HG03521 (cell line): ENCODE measurements around the gene COG5.
"Not testable (repeated sequence)": the region's sequence is repeated elsewhere in the genome, so short reads cannot be mapped to it uniquely, and the experiment has no call there.

Source experiments
- ATAC-seq: cut with Tn5 transposase; IDR thresholded peaks from one replicate; pipeline ENCODE4 v1.9.1; 2021; ENCODE audit warnings: mild to moderate bottlenecking, moderate library complexity; ENCODE audit not compliant: unreplicated experiment

The COG5 gene

GRCh38 chr7:107580716-107581383 lies 17.1 kb upstream of the COG5 start:
- ATAC-seq: no peak

DNA sequence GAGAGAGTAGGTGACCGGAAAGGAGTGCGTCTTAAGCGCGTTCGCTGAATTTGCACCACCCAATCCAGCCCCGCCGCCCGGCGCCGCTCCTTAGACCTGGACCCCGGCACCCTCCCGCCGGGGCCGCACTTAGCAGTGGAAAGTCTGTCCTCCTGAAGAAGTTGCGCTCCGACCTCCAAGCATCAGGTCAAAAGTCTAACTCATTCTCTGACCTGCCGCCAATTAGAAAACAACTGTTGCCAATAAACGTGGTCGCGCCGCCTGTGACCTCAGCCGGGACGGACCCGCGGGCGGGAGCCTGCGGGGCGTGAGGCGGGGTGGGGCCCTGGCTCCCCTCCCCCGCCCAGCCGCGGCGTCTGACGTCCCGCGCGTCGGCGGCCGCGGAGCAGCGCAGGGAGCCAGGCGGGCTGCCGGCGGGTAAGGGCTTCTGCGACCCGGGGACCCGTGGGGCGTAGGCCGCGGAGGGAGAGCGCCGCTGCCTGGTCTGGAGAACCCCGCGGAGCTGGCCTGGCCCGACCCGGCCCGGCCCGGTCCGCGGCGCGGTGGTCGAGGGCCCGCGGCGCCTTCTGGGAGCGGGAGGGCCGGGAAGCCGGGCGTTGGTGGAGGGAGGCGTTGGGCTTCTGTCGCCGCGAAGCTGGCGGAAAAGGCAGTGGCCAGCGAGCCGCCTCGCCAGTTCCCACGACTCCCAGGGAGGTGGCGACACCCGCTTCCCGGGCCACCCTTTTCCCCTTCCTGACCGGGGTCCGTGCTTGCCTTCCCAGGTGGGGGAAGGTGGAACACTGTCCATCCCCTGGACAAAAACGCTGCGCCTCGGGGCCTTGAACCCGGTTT lies 16.4 kb upstream of the COG5 start, which contains the start of gene BCAP29:
Gene BCAP29 (plus strand): TSS at position 362 of the 831 bp plus-strand sequence. CDS start 527 bp downstream, outside the sequence.
- peak; percentile 91 for ATAC-seq

GRCh38 chr7:107579554-107579884 lies 15.8 kb upstream of the COG5 start:
- no peak for ATAC-seq

DNA sequence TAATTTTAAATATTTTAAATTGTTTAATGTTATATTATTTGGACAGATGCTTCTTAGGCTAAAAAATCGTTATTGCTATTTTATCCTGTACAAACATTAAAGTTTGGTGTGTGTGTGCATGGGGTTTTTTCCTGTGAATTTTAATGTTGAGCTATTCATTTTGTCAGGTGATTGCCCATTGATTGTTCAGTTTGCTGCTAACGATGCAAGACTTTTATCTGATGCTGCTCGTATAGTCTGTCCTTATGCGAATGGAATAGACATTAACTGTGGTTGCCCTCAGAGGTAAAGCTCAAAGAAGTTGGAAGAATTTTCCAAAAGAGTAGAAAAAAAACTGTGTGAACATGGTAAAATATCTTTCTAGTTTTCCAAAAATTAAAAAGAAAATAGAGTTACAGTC lies 9.8 kb upstream of the COG5 start:
- no peak for ATAC-seq

DNA sequence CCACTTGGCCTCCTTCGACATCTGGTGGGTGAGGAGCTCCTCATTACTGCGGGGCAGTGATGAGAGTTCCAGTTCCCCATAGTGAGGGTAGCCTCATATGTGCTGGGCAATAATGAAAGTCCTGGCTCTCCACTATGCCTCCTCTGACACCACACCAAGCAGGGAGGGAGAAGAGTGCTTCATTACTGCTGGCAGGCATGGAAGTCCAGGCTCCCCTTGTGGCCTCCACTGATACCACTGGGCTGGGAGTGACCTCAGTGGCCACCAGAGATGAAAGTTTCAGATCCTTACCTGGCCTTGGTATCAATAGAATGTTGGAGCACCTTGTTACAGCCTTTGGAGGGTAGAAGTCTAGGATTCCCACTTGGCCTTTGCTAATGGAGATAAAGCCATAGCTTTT lies 6.6 kb upstream of the COG5 start:
- no peak for ATAC-seq

- ATAC-seq: no peak
These were observed 1.0 kb upstream of the COG5 start for GRCh38 chr7:107564553-107565298.

- peak; percentile 40 for ATAC-seq
These were observed 492 bp downstream of the COG5 start for GRCh38 chr7:107563081-107563774.

DNA sequence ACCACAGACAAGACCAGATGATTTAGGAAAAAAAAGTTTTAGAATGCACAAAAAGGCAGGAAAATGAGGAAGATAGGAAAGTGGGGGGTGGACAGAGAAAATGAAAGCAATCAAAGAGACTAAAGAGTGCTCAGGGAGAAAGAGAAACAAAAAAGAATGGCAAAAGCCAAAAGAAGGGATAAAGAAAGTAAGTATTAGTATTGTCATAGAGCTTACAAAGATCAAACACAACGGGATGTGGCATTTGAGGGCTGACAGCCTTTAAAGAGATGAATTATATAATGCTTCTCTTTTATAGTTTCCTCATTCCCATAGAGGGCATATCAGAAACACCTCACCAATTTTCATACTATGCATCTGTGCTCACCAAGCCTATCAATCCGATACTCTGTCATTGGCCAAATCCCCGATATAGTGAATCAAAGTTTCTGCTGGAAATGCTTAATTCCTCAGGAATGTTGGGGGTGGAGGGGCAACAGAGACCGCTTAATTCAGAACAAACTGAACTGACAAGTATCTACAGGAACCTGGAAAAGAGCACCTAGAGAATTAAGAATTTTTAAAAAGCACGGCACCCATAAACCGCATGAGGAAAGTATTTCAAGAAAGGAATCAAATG lies 2.7 kb downstream of the COG5 start:
- no peak for ATAC-seq

DNA sequence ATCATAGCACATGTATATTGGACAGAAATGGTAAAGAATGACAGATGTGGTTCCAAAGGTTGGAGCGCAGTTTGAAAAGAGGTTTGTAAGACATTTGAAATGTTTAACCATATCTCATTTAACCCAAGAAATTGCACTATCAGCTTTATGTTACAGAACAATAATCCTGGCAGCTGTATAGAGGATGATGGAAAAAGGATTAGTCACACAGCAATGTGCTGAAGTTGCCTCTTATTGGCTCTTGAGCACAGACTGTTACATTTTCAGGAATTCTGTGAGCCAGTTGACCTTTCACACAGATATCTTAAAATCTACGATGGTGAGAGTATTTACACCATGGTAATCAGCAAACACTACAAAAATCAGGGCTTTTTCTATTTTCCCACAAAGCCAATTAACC lies 3.9 kb downstream of the COG5 start:
- ATAC-seq: no peak

- no peak for ATAC-seq
These were observed 7.8 kb downstream of the COG5 start for GRCh38 chr7:107555893-107556292.

DNA sequence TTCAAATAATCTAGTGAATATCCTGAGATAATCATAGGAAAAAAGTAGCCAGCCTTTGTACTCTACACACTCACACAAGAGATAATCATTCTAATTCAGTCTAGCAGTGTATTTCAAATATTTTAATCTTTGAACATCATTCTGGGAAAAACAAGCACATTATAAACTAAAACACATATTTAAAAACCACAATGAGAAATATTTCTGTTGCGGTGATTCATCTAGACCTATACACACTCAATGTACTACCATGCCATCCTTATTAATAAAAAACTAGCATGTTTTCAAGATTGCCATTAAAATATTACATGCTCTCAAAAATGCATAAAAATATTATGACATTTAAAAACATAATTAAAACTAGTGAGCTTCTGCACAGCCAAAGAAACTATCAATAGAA lies 11.8 kb downstream of the COG5 start:
- no peak for ATAC-seq

GRCh38 chr7:107544848-107545591 lies 18.7 kb downstream of the COG5 start:
- ATAC-seq: no peak

- ATAC-seq: no peak
These were observed 20.3 kb downstream of the COG5 start for GRCh38 chr7:107543338-107543993.

- no peak for ATAC-seq
These were observed 25.7 kb downstream of the COG5 start for GRCh38 chr7:107538001-107538400.

DNA sequence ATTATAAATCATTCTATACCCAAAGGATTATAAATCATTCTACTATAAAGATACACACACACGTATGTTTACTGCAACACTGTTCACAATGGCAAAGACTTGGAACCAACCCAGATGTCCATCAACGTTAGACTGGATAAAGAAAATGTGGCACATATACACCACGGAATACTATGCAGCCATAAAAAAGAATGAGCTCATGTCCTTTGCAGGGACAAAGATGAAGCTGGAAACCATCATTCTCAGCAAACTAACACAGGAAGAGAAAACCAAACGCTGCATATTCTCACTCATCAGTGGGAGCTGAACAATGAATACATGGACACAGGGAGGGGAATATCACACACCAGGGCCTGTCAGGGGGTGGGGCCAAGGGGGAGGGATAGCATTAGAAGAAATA lies 26.5 kb downstream of the COG5 start:
- ATAC-seq: not testable (repeated sequence)

DNA sequence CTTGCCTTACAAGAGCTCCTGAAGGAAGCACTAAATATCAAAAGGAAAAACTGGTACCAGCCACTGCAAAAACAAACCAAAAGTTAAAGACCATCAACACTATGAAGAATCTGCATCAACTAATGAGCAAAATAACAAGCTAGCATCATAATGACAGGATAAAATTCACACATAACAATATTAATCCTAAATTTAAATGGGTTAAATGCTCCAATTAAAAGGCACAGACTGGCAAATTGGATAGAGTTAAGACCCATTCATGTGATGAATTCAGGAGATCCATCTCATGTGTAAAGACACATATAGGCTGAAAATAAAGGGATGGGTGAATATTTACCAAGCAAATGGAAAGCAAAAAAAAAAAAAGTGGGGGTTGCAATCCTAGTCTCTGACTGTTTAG lies 29.6 kb downstream of the COG5 start:
- no peak for ATAC-seq

- ATAC-seq: no peak
These were observed 33.0 kb downstream of the COG5 start for GRCh38 chr7:107530751-107531150.

- ATAC-seq: no peak
These were observed 35.3 kb downstream of the COG5 start for GRCh38 chr7:107528461-107528860.

GRCh38 chr7:107527196-107527595 lies 36.5 kb downstream of the COG5 start:
- ATAC-seq: no peak
